ENCODE data around the gene HOXA13.

- TF ChIP-seq CTCF (IDR thresholded peaks at IDR 0.05), result no peak
- no peak for TF ChIP-seq EZH2 (IDR thresholded peaks at IDR 0.05; ENCODE audit: borderline replicate concordance, insufficient read depth, low read depth, low read length, poor library complexity, severe bottlenecking)
Observed at GRCh38 chr7:27145914-27146412, 53.9 kb downstream of the HOXA13 start.
